Osteoblast (primary cell): Measurements from ENCODE around the gene UST. TPM values are rescaled to one million over a fixed set of nuclear protein-coding genes. Genes with fewer than 3 reads are reported as not detected.

Source experiments
- DNase-seq: peaks from one replicate; pipeline ENCODE4 v3.0.0; 2011; ENCODE audit warnings: low spot score, mixed read lengths; ENCODE audit not compliant: insufficient read length; ENCODE audit errors: missing footprints
- H2AFZ ChIP-seq: 2 replicates; pipeline ENCODE4 v1.6.0; 2011; ENCODE audit warnings: mild to moderate bottlenecking, low read length
- H3K27ac ChIP-seq: 2 replicates; pipeline ENCODE4 v1.5.1; 2011; ENCODE audit warnings: mild to moderate bottlenecking, low read depth, low read length, moderate library complexity
- H3K27me3 ChIP-seq: 2 replicates; pipeline ENCODE4 v1.6.0; 2012; ENCODE audit warnings: mild to moderate bottlenecking, control low read depth, inconsistent platforms, low read length, moderate library complexity; ENCODE audit not compliant: insufficient read depth
- H3K36me3 ChIP-seq: 2 replicates; pipeline ENCODE4 v1.5.1; 2011; ENCODE audit warnings: mild to moderate bottlenecking, low read length, control low read depth, moderate library complexity; ENCODE audit not compliant: insufficient read depth
- H3K4me1 ChIP-seq: 2 replicates; pipeline ENCODE4 v1.5.1; 2011; ENCODE audit warnings: mild to moderate bottlenecking, low read length, control low read depth, moderate library complexity; ENCODE audit not compliant: insufficient read depth
- H3K4me2 ChIP-seq: 2 replicates; pipeline ENCODE4 v1.6.0; 2011; ENCODE audit warnings: mild to moderate bottlenecking, low read length; ENCODE audit not compliant: insufficient read depth
- H3K4me3 ChIP-seq: fragments of 200-600 bp; sonication (generic); 3 replicates; pipeline ENCODE4 v1.5.1; 2012; ENCODE audit warnings: mild to moderate bottlenecking, low read length, inconsistent platforms; ENCODE audit not compliant: insufficient read depth
- H3K79me2 ChIP-seq: 2 replicates; pipeline ENCODE4 v1.6.0; 2012; ENCODE audit warnings: mild to moderate bottlenecking, low read length, control low read depth, inconsistent platforms; ENCODE audit not compliant: insufficient read depth
- H3K9me3 ChIP-seq: 2 replicates; pipeline ENCODE4 v1.5.1; 2011; ENCODE audit warnings: low read depth, low read length, control low read depth
- H4K20me1 ChIP-seq: 2 replicates; pipeline ENCODE4 v1.6.0; 2012; ENCODE audit warnings: mild to moderate bottlenecking, low read length, control low read depth; ENCODE audit not compliant: insufficient read depth
- CTCF ChIP-seq: IDR thresholded peaks from 2 replicates; pipeline ENCODE4 v1.5.1; 2011; ENCODE audit warnings: mild to moderate bottlenecking, low read depth, low read length, moderate library complexity; ENCODE audit errors: extremely low read depth
- total RNA-seq: library from RNA; depleted of rRNA; stranded (reverse); fragments of >200 nt; gene quantifications from 2 replicates; pipeline ENCODE4 v1.2.3, GENCODE V29; 2012

Gene UST
- total RNA-seq, 1 donor: 18.1 TPM

GRCh38 chr6:148768646-148769270 is 21.9 kb downstream of the UST start:
- no peak for DNase-seq
- Histone ChIP-seq H3K27me3 (no peaks in the 10 kb centered on the region), H3K4me1 (no peaks in the 10 kb centered on the region), H3K4me2 (no peak overlapping the region), H3K27ac (no peak overlapping the region), H3K79me2 (peaks cover 40% of the 10 kb centered on the region), H3K9me3 (no peaks in the 10 kb centered on the region), H4K20me1 (peaks cover 11% of the 10 kb centered on the region), H3K36me3 (no peaks in the 10 kb centered on the region), H2AFZ (no peak overlapping the region), H3K4me3 (no peak overlapping the region)
- TF ChIP-seq CTCF: no peak

- Histone ChIP-seq H3K4me2 (no peak overlapping the region), H4K20me1 (peaks cover 11% of the 10 kb centered on the region), H2AFZ (no peak overlapping the region), H3K4me1 (no peaks in the 10 kb centered on the region), H3K9me3 (no peaks in the 10 kb centered on the region), H3K36me3 (no peaks in the 10 kb centered on the region), H3K4me3 (no peak overlapping the region), H3K27ac (no peak overlapping the region), H3K79me2 (peaks cover 42% of the 10 kb centered on the region), H3K27me3 (no peaks in the 10 kb centered on the region)
- DNase-seq: no peak
- no peak for TF ChIP-seq CTCF
These were observed 22.6 kb downstream of the UST start for GRCh38 chr6:148769304-148769968.

GRCh38 chr6:148770408-148771211 is 23.8 kb downstream of the UST start:
- no peak for DNase-seq
- no peak overlapping the region for H2AFZ ChIP-seq
- H3K4me3 ChIP-seq: no peak overlapping the region
- H3K27me3 ChIP-seq: no peaks in the 10 kb centered on the region
- H3K27ac ChIP-seq: no peak overlapping the region
- H3K9me3 ChIP-seq: no peaks in the 10 kb centered on the region
- no peaks in the 10 kb centered on the region for H3K4me1 ChIP-seq
- H3K36me3 ChIP-seq: no peaks in the 10 kb centered on the region
- H3K79me2 ChIP-seq: peaks cover 38% of the 10 kb centered on the region
- H4K20me1 ChIP-seq: peaks cover 11% of the 10 kb centered on the region
- TF ChIP-seq CTCF: no peak
- H3K4me2 ChIP-seq: no peak overlapping the region

GRCh38 chr6:148771212-148771601 is 24.4 kb downstream of the UST start:
- Histone ChIP-seq H3K4me3 (no peak overlapping the region), H2AFZ (no peak overlapping the region), H3K36me3 (no peaks in the 10 kb centered on the region), H3K4me1 (peaks cover 6% of the 10 kb centered on the region), H3K4me2 (no peak overlapping the region), H3K79me2 (peaks cover 32% of the 10 kb centered on the region), H3K27me3 (no peaks in the 10 kb centered on the region), H3K9me3 (no peaks in the 10 kb centered on the region), H4K20me1 (peaks cover 10% of the 10 kb centered on the region), H3K27ac (no peak overlapping the region)
- DNase-seq: no peak
- TF ChIP-seq CTCF: no peak
